Fibroblast of lung (primary cell): ENCODE measurements around the gene MAB21L4. TPM values are rescaled to one million over a fixed set of nuclear protein-coding genes. Genes with fewer than 3 reads are reported as not detected.

Source experiments
- DNase-seq, 2 donors: peaks; one replicate each; pipeline versions ENCODE4 v3.0.0 to v3.0.0-alpha.2; 2010; ENCODE audit warnings: low read depth in 2 of 2
- H2AFZ ChIP-seq: 2 replicates; pipeline ENCODE4 v1.5.1; 2012; ENCODE audit warnings: low read length, control low read depth, inconsistent platforms
- H3K27ac ChIP-seq: 2 replicates; pipeline ENCODE4 v1.5.1; 2011; ENCODE audit warnings: low read length, control low read depth; ENCODE audit not compliant: insufficient read depth
- H3K27me3 ChIP-seq: 2 replicates; pipeline ENCODE4 v1.5.1; 2011; ENCODE audit warnings: mild to moderate bottlenecking, low read length; ENCODE audit not compliant: control insufficient read depth, insufficient read depth
- H3K36me3 ChIP-seq: 2 replicates; pipeline ENCODE4 v1.5.1; 2011; ENCODE audit warnings: low read length; ENCODE audit not compliant: control insufficient read depth, insufficient read depth
- H3K4me1 ChIP-seq: 2 replicates; pipeline ENCODE4 v1.5.1; 2011; ENCODE audit warnings: low read length; ENCODE audit not compliant: control insufficient read depth, insufficient read depth; ENCODE audit errors: extremely low read depth
- H3K4me2 ChIP-seq: 2 replicates; pipeline ENCODE4 v1.5.1; 2011; ENCODE audit warnings: low read length, control low read depth; ENCODE audit not compliant: insufficient read depth; ENCODE audit errors: extremely low read depth
- H3K4me3 ChIP-seq, 4 experiments: fragments of 200-600 bp in 1 of 4; sonication (generic) in 1 of 4; replicated peaks in 1 of 4; 2 replicates each; pipeline ENCODE4 v1.5.1; 2011 to 2016; ENCODE audit warnings: low read length in 4 of 4, low read depth in 3 of 4, mild to moderate bottlenecking in 3 of 4, control low read depth in 2 of 4, inconsistent platforms in 1 of 4, mixed read lengths in 1 of 4; ENCODE audit not compliant: insufficient read depth in 1 of 4; ENCODE audit errors: control extremely low read depth in 1 of 4
- H3K79me2 ChIP-seq: 2 replicates; pipeline ENCODE4 v1.5.1; 2012; ENCODE audit warnings: mild to moderate bottlenecking, low read length, inconsistent platforms; ENCODE audit not compliant: control insufficient read depth, insufficient read depth
- H3K9ac ChIP-seq: 2 replicates; pipeline ENCODE4 v1.5.1; 2011; ENCODE audit warnings: mild to moderate bottlenecking, low read length, control low read depth; ENCODE audit not compliant: insufficient read depth
- H3K9me3 ChIP-seq: 2 replicates; pipeline ENCODE4 v1.5.1; 2012; ENCODE audit warnings: low read depth, low read length; ENCODE audit not compliant: control insufficient read depth, insufficient read depth
- H4K20me1 ChIP-seq: 2 replicates; pipeline ENCODE4 v1.5.1; 2011; ENCODE audit warnings: low read length; ENCODE audit not compliant: control insufficient read depth, insufficient read depth; ENCODE audit errors: extremely low read depth
- EZH2 ChIP-seq: IDR thresholded peaks from 2 replicates; pipeline ENCODE4 v1.5.1; 2012; ENCODE audit warnings: low read length, control low read depth, mild to moderate bottlenecking; ENCODE audit errors: missing control alignments
- polyA plus RNA-seq, 2 donors: library from polyadenylated mRNA; depleted of rRNA in 1 of 2; stranded (reverse) in 1 of 2; unstranded in 1 of 2; fragments of >200 nt; gene quantifications; 2 replicates each; pipeline ENCODE4 v1.2.1, GENCODE V29; 2011 to 2012; ENCODE audit warnings: missing spikeins in 1 of 2
- total RNA-seq: library from RNA; depleted of rRNA; stranded (reverse); fragments of >200 nt; gene quantifications from 2 replicates; pipeline ENCODE4 v1.2.1, GENCODE V29; 2014
- TF ChIP-seq, protein P1 (sequence below), 2 donors: IDR thresholded peaks in 1 of 2; conservative IDR thresholded peaks in 1 of 2; 1 replicate in 1 of 2; 2 replicates in 1 of 2; pipeline ENCODE4 v1.5.1; 2011 to 2012; ENCODE audit warnings: low read length in 2 of 2, control low read depth in 1 of 2, inconsistent platforms in 1 of 2, low read depth in 1 of 2, mild to moderate bottlenecking in 1 of 2

MAB21L4 gene
- total and polyA plus RNA-seq, 2 donors (not counting 1 experiment from before 2014, with no cell fraction given): not detected

DNA sequence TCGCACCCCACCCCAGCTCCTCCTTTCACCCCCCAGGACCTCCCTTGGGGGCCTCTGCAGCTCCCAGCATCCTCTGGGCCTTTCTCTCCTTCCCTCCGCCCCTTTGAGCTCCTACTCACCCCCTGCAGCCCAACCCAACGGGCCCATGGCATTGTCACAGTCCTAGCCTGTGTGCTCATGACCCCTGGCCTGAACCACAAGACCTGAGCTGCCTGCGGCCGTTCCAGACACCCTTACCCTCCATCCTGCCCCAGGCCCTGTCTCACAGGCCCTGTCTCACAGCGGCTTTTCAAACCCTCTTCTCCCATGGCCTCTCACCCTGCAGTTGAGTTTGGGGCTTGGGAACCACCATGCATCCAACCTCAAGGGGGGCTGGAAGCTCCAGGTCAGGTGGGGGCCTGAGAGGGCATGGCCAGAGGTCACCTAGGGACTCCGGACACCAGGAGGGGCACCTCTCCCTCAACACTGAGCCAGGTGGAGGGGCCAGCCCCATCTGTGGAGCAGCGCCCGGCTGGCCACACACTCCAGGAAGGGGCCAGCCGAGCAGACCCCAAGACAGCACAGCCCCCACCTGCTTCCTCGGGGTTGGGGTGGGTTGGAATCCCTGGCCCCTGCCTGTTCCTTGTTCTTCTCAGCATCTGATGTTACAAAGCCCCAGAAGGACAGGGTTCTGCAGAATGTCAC, 6.9 kb downstream of the MAB21L4 start:
- Histone ChIP-seq H3K9ac (no peak overlapping the region), H3K4me2 (no peak overlapping the region), H3K36me3 (no peaks in the 10 kb centered on the region), H3K79me2 (no peaks in the 10 kb centered on the region), H2AFZ (no peak overlapping the region), H3K9me3 (no peaks in the 10 kb centered on the region), H3K4me1 (no peaks in the 10 kb centered on the region), H4K20me1 (no peaks in the 10 kb centered on the region), H3K4me3 (no peak overlapping the region), H3K27me3 (no peaks in the 10 kb centered on the region), H3K27ac (no peak overlapping the region)
- no peak for DNase-seq
- TF ChIP-seq EZH2: no peak
- TF ChIP-seq, protein P1, sequence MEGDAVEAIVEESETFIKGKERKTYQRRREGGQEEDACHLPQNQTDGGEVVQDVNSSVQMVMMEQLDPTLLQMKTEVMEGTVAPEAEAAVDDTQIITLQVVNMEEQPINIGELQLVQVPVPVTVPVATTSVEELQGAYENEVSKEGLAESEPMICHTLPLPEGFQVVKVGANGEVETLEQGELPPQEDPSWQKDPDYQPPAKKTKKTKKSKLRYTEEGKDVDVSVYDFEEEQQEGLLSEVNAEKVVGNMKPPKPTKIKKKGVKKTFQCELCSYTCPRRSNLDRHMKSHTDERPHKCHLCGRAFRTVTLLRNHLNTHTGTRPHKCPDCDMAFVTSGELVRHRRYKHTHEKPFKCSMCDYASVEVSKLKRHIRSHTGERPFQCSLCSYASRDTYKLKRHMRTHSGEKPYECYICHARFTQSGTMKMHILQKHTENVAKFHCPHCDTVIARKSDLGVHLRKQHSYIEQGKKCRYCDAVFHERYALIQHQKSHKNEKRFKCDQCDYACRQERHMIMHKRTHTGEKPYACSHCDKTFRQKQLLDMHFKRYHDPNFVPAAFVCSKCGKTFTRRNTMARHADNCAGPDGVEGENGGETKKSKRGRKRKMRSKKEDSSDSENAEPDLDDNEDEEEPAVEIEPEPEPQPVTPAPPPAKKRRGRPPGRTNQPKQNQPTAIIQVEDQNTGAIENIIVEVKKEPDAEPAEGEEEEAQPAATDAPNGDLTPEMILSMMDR (conservative IDR thresholded peaks at IDR 0.05 in 1 of 2, IDR thresholded peaks at IDR 0.05 in 1 of 2; ENCODE audit: low read depth in 1 of 2, low read length in 2 of 2): no peak

DNA sequence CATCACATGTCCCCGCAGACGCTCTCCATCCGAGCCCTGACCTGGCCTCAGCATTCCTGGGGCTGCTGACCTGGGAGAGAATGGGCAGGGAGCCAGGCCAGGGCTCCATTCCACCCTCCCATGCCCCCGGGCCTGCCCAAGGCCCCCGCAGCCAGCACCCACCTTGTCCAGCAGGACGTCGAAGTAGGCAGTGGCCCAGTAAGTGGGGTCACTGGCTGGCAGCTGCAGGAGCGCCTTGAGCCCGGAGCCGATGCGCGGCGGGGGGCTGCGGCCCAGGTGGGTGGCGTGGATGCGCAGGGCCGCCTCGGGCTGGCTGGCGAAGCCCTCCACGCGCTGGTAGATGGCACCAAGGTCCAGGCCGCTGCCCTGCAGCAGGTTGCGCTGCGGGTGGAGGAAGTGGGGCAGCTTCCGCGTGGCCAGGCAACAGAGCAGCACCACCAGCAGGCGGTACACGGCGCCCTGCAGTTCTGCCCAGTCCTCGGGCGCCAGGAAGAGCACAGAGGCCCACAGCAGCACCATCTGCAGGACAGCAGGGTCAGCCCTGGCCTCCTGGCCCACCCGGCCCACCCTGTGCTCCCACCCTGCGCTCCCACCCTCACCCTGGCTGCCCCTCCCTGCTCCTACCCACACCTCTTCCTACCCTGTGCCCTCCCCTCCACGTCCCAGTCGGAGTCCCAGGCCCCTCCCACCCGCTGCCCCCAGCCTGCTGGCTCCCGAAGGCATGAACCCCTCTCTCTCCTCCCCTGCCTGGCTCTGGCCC, 7.6 kb downstream of the MAB21L4 start:
- H2AFZ ChIP-seq: no peak overlapping the region
- H3K4me1 ChIP-seq: no peaks in the 10 kb centered on the region
- no peaks in the 10 kb centered on the region for H3K27me3 ChIP-seq
- TF ChIP-seq, protein P1 (conservative IDR thresholded peaks at IDR 0.05 in 1 of 2, IDR thresholded peaks at IDR 0.05 in 1 of 2; ENCODE audit: low read depth in 1 of 2, low read length in 2 of 2): no peak
- TF ChIP-seq EZH2: no peak
- no peaks in the 10 kb centered on the region for H3K36me3 ChIP-seq
- H3K27ac ChIP-seq: no peak overlapping the region
- DNase-seq: no peak
- H3K9ac ChIP-seq: no peak overlapping the region
- H4K20me1 ChIP-seq: no peaks in the 10 kb centered on the region
- H3K4me3 ChIP-seq: no peak overlapping the region
- no peaks in the 10 kb centered on the region for H3K9me3 ChIP-seq
- no peaks in the 10 kb centered on the region for H3K79me2 ChIP-seq
- H3K4me2 ChIP-seq: no peak overlapping the region

DNA sequence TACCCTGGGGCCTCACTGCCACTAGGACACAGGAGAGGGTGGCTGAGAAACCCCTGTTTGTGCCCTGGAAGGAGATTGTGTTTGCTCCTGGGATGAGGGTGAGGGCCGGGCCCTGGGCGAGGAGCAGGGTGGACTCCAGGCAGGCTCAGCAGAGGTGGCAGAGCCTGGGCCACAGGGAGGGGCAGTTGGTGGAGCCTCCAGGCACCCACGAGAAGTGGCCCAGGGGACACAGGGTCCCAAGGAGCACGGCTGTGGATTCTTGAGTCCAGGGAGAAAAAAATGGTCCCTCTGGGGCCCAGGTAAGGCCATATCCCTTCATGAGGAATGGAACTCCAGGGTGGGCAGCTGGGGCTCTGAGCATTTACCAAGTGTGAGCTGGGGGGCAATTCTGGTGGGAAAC, 8.3 kb downstream of the MAB21L4 start:
- Histone ChIP-seq H3K4me1 (no peaks in the 10 kb centered on the region), H3K9me3 (no peaks in the 10 kb centered on the region), H3K4me2 (no peak overlapping the region), H4K20me1 (no peaks in the 10 kb centered on the region), H3K9ac (no peak overlapping the region), H2AFZ (no peak overlapping the region), H3K27ac (no peak overlapping the region), H3K79me2 (no peaks in the 10 kb centered on the region), H3K27me3 (no peaks in the 10 kb centered on the region), H3K4me3 (no peak overlapping the region), H3K36me3 (no peaks in the 10 kb centered on the region)
- DNase-seq: no peak
- TF ChIP-seq, protein P1 (conservative IDR thresholded peaks at IDR 0.05 in 1 of 2, IDR thresholded peaks at IDR 0.05 in 1 of 2; ENCODE audit: low read depth in 1 of 2, low read length in 2 of 2): no peak
- no peak for TF ChIP-seq EZH2
